SK-N-SH (cell line): Measurements from ENCODE around the gene WDR27. TPM values are rescaled to one million over a fixed set of nuclear protein-coding genes. Genes with fewer than 3 reads are reported as not detected.

Experiments used
- CTCF ChIA-PET: fragments of 300-600, 350-600 bp; formaldehyde crosslinking; extraction: SDS; loops from one replicate; lab custom pipeline; 2021; lab: Yijun Ruan, JAX
- POLR2A ChIA-PET: fragments of 350-600 bp; sonication (Branson Sonifier 250); formaldehyde crosslinking; extraction: SDS; loops from one replicate; lab custom pipeline; 2020; ENCODE audit warnings: antibody characterized with exemption, inconsistent platforms; lab: Yijun Ruan, JAX
- DNase-seq: peaks from one replicate; pipeline ENCODE4 v3.0.0; 2012
- H2AFZ ChIP-seq: fragments of 200-600 bp; sonication (generic); 2 replicates; pipeline ENCODE4 v1.8.1; 2016; ENCODE audit warnings: antibody characterized with exemption, mild to moderate bottlenecking, low read depth
- H3F3A ChIP-seq: fragments of 200-600 bp; sonication (generic); replicated peaks from 2 replicates; pipeline ENCODE3; 2016; ENCODE audit warnings: antibody characterized with exemption, mild to moderate bottlenecking; ENCODE audit not compliant: insufficient read depth
- H3K27ac ChIP-seq, 2 experiments: fragments of 200-500 bp in 1 of 2; fragments of 200-600 bp in 1 of 2; sonication (Bioruptor generic) in 1 of 2; sonication (generic), shearing (Covaris generic) in 1 of 2; 2 replicates each; pipeline versions ENCODE4 v1.5.1 to v1.6.1; 2014 to 2016; ENCODE audit warnings: low read depth in 2 of 2, inconsistent platforms in 1 of 2, low read length in 1 of 2, mild to moderate bottlenecking in 1 of 2, mixed read lengths in 1 of 2
- H3K27me3 ChIP-seq: fragments of 200-600 bp; sonication (generic), shearing (Covaris generic); 2 replicates; pipeline ENCODE4 v1.6.1; 2016; ENCODE audit warnings: mixed run types; ENCODE audit not compliant: insufficient read depth
- H3K36me3 ChIP-seq, 2 experiments: fragments of 200-500 bp in 1 of 2; fragments of 200-600 bp in 1 of 2; sonication (Bioruptor generic) in 1 of 2; sonication (generic) in 1 of 2; replicated peaks in 1 of 2; 2 replicates each; pipeline versions ENCODE3 to v1.5.1; 2014 to 2016; ENCODE audit warnings: low read length in 1 of 2, mild to moderate bottlenecking in 1 of 2; ENCODE audit not compliant: insufficient read depth in 2 of 2, control insufficient read depth in 1 of 2
- H3K4me1 ChIP-seq, 2 experiments: fragments of 200-500 bp in 1 of 2; fragments of 200-600 bp in 1 of 2; sonication (Bioruptor generic) in 1 of 2; sonication (generic), shearing (Covaris generic) in 1 of 2; 2 replicates each; pipeline versions ENCODE4 v1.5.1 to v1.6.1; 2014 to 2016; ENCODE audit warnings: low read depth in 1 of 2, low read length in 1 of 2, mixed run types in 1 of 2; ENCODE audit not compliant: insufficient read depth in 2 of 2, control insufficient read depth in 1 of 2
- H3K4me2 ChIP-seq: fragments of 200-600 bp; sonication (generic), shearing (Covaris generic); 2 replicates; pipeline ENCODE4 v1.6.1; 2017; ENCODE audit warnings: mixed run types
- H3K4me3 ChIP-seq, 2 experiments: fragments of 200-500 bp in 1 of 2; fragments of 200-600 bp in 1 of 2; sonication (Bioruptor generic) in 1 of 2; sonication (generic), shearing (Covaris generic) in 1 of 2; 2 replicates each; pipeline versions ENCODE4 v1.5.1 to v1.8.1; 2014 to 2016; ENCODE audit warnings: low read depth in 2 of 2, inconsistent platforms in 1 of 2, low read length in 1 of 2, mild to moderate bottlenecking in 1 of 2, mixed read lengths in 1 of 2, moderate library complexity in 1 of 2
- H3K79me2 ChIP-seq: fragments of 200-600 bp; sonication (generic); 2 replicates; pipeline ENCODE4 v1.8.1; 2017; ENCODE audit warnings: mild to moderate bottlenecking; ENCODE audit not compliant: insufficient read depth
- H3K9ac ChIP-seq: fragments of 200-600 bp; sonication (generic); 2 replicates; pipeline ENCODE4 v1.6.1; 2017; ENCODE audit warnings: mixed run types
- H3K9me2 ChIP-seq: fragments of 200-600 bp; sonication (generic); 2 replicates; pipeline ENCODE4 v1.6.1; 2017; ENCODE audit warnings: mixed run types
- H3K9me3 ChIP-seq: fragments of 200-600 bp; sonication (generic); 2 replicates; pipeline ENCODE4 v1.6.1; 2017; ENCODE audit warnings: mixed run types, mild to moderate bottlenecking, moderate library complexity
- H4K20me1 ChIP-seq: fragments of 200-600 bp; sonication (generic); 2 replicates; pipeline ENCODE4 v1.6.1; 2017; ENCODE audit warnings: mild to moderate bottlenecking, mixed run types; ENCODE audit not compliant: insufficient read depth
- FOSL2 ChIP-seq: IDR thresholded peaks from 2 replicates; pipeline ENCODE4 v1.4.0; 2012; ENCODE audit warnings: low read depth, mild to moderate bottlenecking, moderate library complexity, borderline replicate concordance
- MXI1 ChIP-seq: IDR thresholded peaks from 2 replicates; pipeline ENCODE4 v1.6.1; 2012; ENCODE audit warnings: mild to moderate bottlenecking, low read depth, low read length, improper control_type of control experiment
- NFIC ChIP-seq: IDR thresholded peaks from 2 replicates; pipeline ENCODE4 v1.4.0; 2012; ENCODE audit warnings: borderline replicate concordance
- NRF1 ChIP-seq: IDR thresholded peaks from 2 replicates; pipeline ENCODE4 v1.6.1; 2012; ENCODE audit warnings: low read depth, mild to moderate bottlenecking, low read length
- RAD21 ChIP-seq: IDR thresholded peaks from 2 replicates; pipeline ENCODE4 v1.6.1; 2012; ENCODE audit warnings: mild to moderate bottlenecking, low read length
- SIN3A ChIP-seq: IDR thresholded peaks from 2 replicates; pipeline ENCODE4 v1.6.1; 2012; ENCODE audit warnings: low read depth, mild to moderate bottlenecking, low read length, moderate library complexity, borderline replicate concordance
- SMC3 ChIP-seq: IDR thresholded peaks from 2 replicates; pipeline ENCODE4 v1.6.1; 2012; ENCODE audit warnings: low read depth, low read length, improper control_type of control experiment
- TCF12 ChIP-seq: IDR thresholded peaks from 2 replicates; pipeline ENCODE4 v1.4.0; 2012
- TEAD4 ChIP-seq: IDR thresholded peaks from 2 replicates; pipeline ENCODE4 v1.4.0; 2012; ENCODE audit warnings: mild to moderate bottlenecking, borderline replicate concordance; ENCODE audit not compliant: insufficient read depth
- WGBS: methylation state at CpG from one replicate; pipeline ENCODE4 v1.1.6; 2017; ENCODE audit warnings: low lambda C conversion rate; 5-methylcytosine and 5-hydroxymethylcytosine counted together
- polyA plus RNA-seq, 3 experiments: library from polyadenylated mRNA; depleted of rRNA; stranded (reverse); fragments of >200 nt; gene quantifications; 2 replicates each; pipeline ENCODE4 v1.2.3, GENCODE V29; 2012
- TF ChIP-seq, protein P1 (sequence below): IDR thresholded peaks from 2 replicates; pipeline ENCODE4 v1.4.0; 2012; ENCODE audit warnings: low read depth, borderline replicate concordance
- TF ChIP-seq, protein P2 (sequence below): IDR thresholded peaks from 2 replicates; pipeline ENCODE4; 2012
- TF ChIP-seq, protein P3 (sequence below): IDR thresholded peaks from 2 replicates; pipeline ENCODE4 v1.6.1; 2012; ENCODE audit warnings: mild to moderate bottlenecking, low read depth, low read length, moderate library complexity
- TF ChIP-seq, protein P4 (sequence below): fragments of 150-350 bp; IDR thresholded peaks from 2 replicates; pipeline ENCODE4 v1.6.1; 2016; ENCODE audit warnings: mild to moderate bottlenecking, low read depth, low read length

The WDR27 gene
- polyA plus RNA-seq, 1 of the 3 experiments (the other 2 are of a cell fraction): 55.6 TPM

DNA sequence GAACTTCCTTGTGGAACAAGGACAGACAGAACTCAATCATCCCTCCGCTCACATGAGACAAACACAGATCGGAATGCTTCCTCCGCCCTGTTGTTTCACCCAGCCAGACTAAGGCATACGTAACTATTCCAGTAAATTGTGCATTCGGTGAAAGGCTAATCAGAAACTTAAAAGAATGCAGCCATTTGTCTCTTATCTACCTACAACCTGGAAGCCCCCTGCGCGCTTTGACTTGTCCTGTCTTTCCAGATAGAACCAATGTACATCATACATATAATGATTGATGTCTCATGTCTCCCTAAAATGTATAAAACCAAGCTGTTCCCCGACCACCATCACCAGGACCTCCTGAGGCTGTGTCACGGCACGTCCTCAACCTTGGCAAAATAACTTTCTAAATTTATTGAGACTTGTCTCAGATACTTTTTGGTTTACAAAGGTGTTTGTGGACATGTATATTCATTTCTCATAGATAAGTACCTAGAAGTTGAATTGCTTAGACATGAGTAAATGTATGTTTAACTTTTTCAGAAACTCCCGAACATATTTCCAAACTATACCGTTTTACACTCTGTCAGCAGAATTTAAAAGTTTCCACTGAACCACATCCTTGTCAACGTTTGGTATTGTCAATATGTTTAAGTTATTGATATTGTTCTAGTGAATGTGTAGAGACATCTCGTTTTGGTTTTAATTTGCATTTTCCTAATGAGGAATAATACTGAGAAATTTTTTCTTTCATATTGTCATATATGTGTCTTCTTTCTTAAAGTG lies 250.6 kb downstream of the WDR27 start:
- TF ChIP-seq, protein P1, sequence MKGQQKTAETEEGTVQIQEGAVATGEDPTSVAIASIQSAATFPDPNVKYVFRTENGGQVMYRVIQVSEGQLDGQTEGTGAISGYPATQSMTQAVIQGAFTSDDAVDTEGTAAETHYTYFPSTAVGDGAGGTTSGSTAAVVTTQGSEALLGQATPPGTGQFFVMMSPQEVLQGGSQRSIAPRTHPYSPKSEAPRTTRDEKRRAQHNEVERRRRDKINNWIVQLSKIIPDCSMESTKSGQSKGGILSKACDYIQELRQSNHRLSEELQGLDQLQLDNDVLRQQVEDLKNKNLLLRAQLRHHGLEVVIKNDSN: no peak
- TF ChIP-seq TEAD4 (no peak), RAD21 (no peak), NFIC (no peak), SMC3 (no peak), TCF12 (no peak), NRF1 (no peak), FOSL2 (no peak), MXI1 (no peak), SIN3A (no peak)
- TF ChIP-seq, protein P2, sequence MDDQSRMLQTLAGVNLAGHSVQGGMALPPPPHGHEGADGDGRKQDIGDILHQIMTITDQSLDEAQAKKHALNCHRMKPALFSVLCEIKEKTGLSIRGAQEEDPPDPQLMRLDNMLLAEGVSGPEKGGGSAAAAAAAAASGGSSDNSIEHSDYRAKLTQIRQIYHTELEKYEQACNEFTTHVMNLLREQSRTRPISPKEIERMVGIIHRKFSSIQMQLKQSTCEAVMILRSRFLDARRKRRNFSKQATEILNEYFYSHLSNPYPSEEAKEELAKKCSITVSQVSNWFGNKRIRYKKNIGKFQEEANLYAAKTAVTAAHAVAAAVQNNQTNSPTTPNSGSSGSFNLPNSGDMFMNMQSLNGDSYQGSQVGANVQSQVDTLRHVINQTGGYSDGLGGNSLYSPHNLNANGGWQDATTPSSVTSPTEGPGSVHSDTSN: no peak
- TF ChIP-seq, protein P3, sequence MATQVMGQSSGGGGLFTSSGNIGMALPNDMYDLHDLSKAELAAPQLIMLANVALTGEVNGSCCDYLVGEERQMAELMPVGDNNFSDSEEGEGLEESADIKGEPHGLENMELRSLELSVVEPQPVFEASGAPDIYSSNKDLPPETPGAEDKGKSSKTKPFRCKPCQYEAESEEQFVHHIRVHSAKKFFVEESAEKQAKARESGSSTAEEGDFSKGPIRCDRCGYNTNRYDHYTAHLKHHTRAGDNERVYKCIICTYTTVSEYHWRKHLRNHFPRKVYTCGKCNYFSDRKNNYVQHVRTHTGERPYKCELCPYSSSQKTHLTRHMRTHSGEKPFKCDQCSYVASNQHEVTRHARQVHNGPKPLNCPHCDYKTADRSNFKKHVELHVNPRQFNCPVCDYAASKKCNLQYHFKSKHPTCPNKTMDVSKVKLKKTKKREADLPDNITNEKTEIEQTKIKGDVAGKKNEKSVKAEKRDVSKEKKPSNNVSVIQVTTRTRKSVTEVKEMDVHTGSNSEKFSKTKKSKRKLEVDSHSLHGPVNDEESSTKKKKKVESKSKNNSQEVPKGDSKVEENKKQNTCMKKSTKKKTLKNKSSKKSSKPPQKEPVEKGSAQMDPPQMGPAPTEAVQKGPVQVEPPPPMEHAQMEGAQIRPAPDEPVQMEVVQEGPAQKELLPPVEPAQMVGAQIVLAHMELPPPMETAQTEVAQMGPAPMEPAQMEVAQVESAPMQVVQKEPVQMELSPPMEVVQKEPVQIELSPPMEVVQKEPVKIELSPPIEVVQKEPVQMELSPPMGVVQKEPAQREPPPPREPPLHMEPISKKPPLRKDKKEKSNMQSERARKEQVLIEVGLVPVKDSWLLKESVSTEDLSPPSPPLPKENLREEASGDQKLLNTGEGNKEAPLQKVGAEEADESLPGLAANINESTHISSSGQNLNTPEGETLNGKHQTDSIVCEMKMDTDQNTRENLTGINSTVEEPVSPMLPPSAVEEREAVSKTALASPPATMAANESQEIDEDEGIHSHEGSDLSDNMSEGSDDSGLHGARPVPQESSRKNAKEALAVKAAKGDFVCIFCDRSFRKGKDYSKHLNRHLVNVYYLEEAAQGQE: no peak
- TF ChIP-seq, protein P4, sequence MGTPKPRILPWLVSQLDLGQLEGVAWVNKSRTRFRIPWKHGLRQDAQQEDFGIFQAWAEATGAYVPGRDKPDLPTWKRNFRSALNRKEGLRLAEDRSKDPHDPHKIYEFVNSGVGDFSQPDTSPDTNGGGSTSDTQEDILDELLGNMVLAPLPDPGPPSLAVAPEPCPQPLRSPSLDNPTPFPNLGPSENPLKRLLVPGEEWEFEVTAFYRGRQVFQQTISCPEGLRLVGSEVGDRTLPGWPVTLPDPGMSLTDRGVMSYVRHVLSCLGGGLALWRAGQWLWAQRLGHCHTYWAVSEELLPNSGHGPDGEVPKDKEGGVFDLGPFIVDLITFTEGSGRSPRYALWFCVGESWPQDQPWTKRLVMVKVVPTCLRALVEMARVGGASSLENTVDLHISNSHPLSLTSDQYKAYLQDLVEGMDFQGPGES: no peak
- no peaks in the 10 kb centered on the region for H3K36me3 ChIP-seq
- H2AFZ ChIP-seq: peak overlapping the region; percentile 48
- 82% methylated on average over 14 of the region's 14 CpGs for WGBS
- H3K79me2 ChIP-seq: no peaks in the 10 kb centered on the region
- H3K4me3 ChIP-seq: no peak overlapping the region
- no peaks in the 10 kb centered on the region for H3F3A ChIP-seq
- peak overlapping the region; percentile 61; the same call in 1 of the 2 replicates for H3K9ac ChIP-seq
- peak overlapping the region; percentile 61; the same call in 1 of the 2 replicates for H3K4me2 ChIP-seq
- peak overlapping the region in 1 of 2 experiments; percentile 58; a peak in 2 of 4 replicates for H3K27ac ChIP-seq
- no peaks in the 10 kb centered on the region for H3K9me3 ChIP-seq
- ChIA-PET CTCF (no interaction called here), POLR2A (no interaction called here)
- no peaks in the 10 kb centered on the region; a peak in 2 of 4 replicates for H3K4me1 ChIP-seq
- no peak for DNase-seq
- no peaks in the 10 kb centered on the region for H3K9me2 ChIP-seq
- no peaks in the 10 kb centered on the region for H3K27me3 ChIP-seq
- H4K20me1 ChIP-seq: no peaks in the 10 kb centered on the region
